ENCODE data around the gene USB1.
"Not testable (repeated sequence)": the region's sequence is repeated elsewhere in the genome, so short reads cannot be mapped to it uniquely, and the experiment has no call there.

Gene USB1

GRCh38 chr16:57995721-57996405 is 5.3 kb upstream of the USB1 start:
- no peak for DNase-seq

- DNase-seq: no peak
Observed at GRCh38 chr16:57996406-57997175, 4.6 kb upstream of the USB1 start.

- no peak for DNase-seq
Observed at GRCh38 chr16:57997176-57997527, 4.1 kb upstream of the USB1 start.

GRCh38 chr16:57997528-57998265 is 3.5 kb upstream of the USB1 start:
- no peak for DNase-seq

- DNase-seq: no peak
Observed at GRCh38 chr16:57998486-57998885, 2.7 kb upstream of the USB1 start.

GRCh38 chr16:57998992-57999365 is 2.2 kb upstream of the USB1 start:
- DNase-seq: no peak

- DNase-seq: peak; percentile 47
Observed at GRCh38 chr16:57999366-57999970, 1.7 kb upstream of the USB1 start.

GRCh38 chr16:57999971-58000705 is 1.1 kb upstream of the USB1 start, which contains the start of gene ZNF319:
Gene ZNF319 (minus strand): TSS chr16:58000672. CDS start chr16:57998265, 2,407 bp downstream.
- DNase-seq: no peak

- no peak for DNase-seq
Observed at GRCh38 chr16:58001781-58002415, 691 bp downstream of the USB1 start.

- no peak for DNase-seq
Observed at GRCh38 chr16:58002416-58002800, 1.2 kb downstream of the USB1 start.

- DNase-seq: no peak
Observed at GRCh38 chr16:58002936-58003335, 1.7 kb downstream of the USB1 start.

- DNase-seq: not testable (repeated sequence)
Observed at GRCh38 chr16:58004736-58005135, 3.5 kb downstream of the USB1 start.

- DNase-seq: no peak
Observed at GRCh38 chr16:58009856-58010416, 8.7 kb downstream of the USB1 start.

GRCh38 chr16:58010886-58011285 is 9.7 kb downstream of the USB1 start:
- no peak for DNase-seq

GRCh38 chr16:58011652-58012051 is 10.4 kb downstream of the USB1 start:
- DNase-seq: peak; percentile 75

- no peak for DNase-seq
Observed at GRCh38 chr16:58012481-58012880, 11.3 kb downstream of the USB1 start.

GRCh38 chr16:58013201-58013956 is 12.2 kb downstream of the USB1 start:
- no peak for DNase-seq

- no peak for DNase-seq
Observed at GRCh38 chr16:58016840-58017446, 15.7 kb downstream of the USB1 start.

- no peak for DNase-seq
Observed at GRCh38 chr16:58018803-58019202, 17.6 kb downstream of the USB1 start.

- no peak for DNase-seq
Observed at GRCh38 chr16:58019866-58020538, 18.8 kb downstream of the USB1 start.

Measured in fibroblast of skin of right quadriceps (primary cell).